NCI-H774 (cell line): ENCODE data around the gene FXYD5.
A peak's percentile ranks its signal among the peaks of the same experiment; 100 is the strongest.

Experiments
- DNase-seq: peaks from one replicate; lab custom pipeline; 2025; lab: John Stamatoyannopoulos, UW

The FXYD5 gene

DNA sequence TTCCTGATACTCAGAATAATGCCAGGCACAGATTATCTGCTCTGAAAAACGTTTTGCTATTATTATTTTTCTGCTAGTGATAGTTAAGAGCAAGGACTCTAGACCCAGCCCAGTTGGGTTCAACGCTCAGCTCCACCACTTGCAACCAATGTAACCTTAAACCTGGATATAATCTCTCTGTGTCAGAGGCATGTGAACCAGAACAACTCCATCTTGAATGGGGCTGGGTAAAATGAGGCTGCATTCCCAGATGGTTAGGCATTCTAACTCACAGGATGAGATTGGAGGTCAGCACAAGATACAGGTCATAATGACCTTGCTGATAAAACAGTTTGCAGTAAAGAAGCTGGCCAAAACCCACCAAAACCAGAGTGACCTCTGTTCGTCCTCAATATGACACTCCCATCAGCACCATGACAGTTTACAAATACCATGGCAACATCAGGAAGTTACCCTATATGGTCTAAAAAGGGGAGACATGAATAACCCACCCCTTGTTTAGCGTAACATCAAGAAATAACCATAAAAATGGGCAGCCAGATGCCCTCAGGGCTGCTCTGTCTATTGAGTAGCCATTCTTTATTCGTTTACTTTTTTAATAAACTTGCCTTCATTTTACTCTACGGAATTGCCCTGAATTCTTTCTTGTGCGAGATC lies 60.4 kb downstream of the FXYD5 start:
- DNase-seq, result no peak

GRCh38 chr19:35216016-35216832 lies 61.7 kb downstream of the FXYD5 start:
- DNase-seq, result no peak

DNA sequence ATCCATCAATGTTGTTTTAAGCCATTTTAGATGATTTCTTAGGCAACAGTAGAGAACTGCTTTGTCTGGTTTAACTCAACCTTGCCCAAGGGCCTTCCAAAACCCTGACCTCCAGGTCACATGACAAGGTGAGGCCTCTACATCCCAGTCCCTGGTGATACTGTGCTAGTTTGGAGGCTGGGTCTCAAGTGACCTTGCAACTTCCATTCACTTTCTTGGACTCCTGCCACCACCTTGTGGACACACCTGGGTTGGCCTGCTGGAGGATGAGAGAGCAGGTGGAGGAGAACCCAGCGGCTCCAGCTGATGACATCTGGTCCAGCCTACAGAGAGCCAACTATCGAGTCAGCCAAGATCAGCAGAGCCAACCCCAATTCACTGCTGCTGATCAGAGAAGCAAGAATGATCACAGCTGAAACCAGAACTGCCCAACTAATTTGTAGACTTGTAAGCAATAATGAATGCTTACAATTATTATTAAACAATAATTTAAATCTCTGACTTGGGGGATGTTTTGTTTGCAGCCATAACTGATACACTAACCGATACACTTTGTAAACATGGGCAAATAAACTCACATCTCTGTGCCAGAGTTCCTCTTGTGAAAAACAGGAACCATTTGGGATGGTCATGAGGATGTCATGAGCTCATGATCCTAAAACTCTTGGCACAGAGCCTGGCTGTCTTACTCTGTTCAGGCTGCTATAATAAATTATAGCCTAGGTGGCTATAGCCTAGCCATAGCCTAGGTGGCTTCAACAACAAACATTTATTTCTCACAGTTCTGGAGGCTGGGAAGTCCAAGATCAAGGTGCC lies 62.5 kb downstream of the FXYD5 start:
- DNase-seq, result peak; percentile 11

- no peak for DNase-seq
Observed at GRCh38 chr19:35217649-35217990, 63.1 kb downstream of the FXYD5 start.

DNA sequence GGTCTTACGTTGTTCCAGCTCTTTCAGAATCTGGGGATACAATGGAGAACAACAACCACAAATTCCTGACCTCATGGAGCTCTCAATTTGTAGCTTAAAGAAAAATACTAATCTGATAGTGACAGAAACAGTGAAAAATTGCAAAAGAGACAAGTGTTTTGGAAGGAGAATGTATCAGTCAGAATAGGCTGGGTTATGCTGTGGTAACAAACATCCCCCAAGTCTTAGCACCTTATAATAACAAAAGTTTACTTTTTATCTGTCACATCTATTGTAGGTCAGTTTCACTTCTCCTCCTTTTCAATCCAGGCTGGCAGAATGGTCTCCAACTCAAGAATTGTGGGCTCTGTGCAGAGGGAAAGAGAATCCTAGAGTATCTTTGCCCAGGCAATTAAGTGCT lies 64.5 kb downstream of the FXYD5 start:
- DNase-seq, result no peak
